NB4 (cell line): ENCODE data around the gene CADM2.

Experiments
- DNase-seq: peaks from one replicate; pipeline ENCODE4 v3.0.0; 2010; ENCODE audit warnings: low read depth
- H3K4me3 ChIP-seq: one replicate; pipeline ENCODE4 v1.5.1; 2011; ENCODE audit warnings: mild to moderate bottlenecking, low read depth, low read length, moderate library complexity
- MYC ChIP-seq: IDR thresholded peaks from 2 replicates; pipeline ENCODE4 v1.6.1; 2011; ENCODE audit warnings: low read depth, low read length
- POLR2A ChIP-seq: IDR thresholded peaks from 2 replicates; pipeline ENCODE4 v1.6.1; 2011; ENCODE audit warnings: mild to moderate bottlenecking; ENCODE audit not compliant: insufficient read length; ENCODE audit errors: extremely low read depth
- TF ChIP-seq, protein P1 (sequence below): IDR thresholded peaks from one replicate; pipeline ENCODE4 v1.5.1; 2012; ENCODE audit warnings: low read depth, low read length
- TF ChIP-seq, protein P2 (sequence below): IDR thresholded peaks from 2 replicates; pipeline ENCODE4 v1.6.1; 2011; ENCODE audit warnings: low read depth, low read length

The CADM2 gene

DNA sequence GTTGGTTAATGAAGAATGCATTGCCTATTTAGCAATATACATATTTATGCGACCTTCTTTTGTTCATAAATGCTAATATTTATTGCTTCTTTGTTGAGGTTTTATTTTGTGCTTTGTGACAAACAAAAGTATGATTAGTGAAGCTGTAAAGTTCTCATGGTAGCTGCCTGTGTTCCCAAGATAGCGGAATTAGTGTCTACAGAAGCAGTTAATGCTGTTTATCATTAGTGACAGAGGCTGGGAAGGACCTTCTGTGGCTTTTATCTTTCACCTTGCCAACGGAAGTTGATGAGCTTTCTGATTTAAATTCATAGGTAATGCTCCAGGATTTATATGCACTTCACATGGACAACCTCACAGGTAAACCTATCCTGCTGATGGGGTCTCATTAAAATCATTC is 418.3 kb downstream of the CADM2 start:
- H3K4me3 ChIP-seq, result no peak overlapping the region
- TF ChIP-seq, protein P1, sequence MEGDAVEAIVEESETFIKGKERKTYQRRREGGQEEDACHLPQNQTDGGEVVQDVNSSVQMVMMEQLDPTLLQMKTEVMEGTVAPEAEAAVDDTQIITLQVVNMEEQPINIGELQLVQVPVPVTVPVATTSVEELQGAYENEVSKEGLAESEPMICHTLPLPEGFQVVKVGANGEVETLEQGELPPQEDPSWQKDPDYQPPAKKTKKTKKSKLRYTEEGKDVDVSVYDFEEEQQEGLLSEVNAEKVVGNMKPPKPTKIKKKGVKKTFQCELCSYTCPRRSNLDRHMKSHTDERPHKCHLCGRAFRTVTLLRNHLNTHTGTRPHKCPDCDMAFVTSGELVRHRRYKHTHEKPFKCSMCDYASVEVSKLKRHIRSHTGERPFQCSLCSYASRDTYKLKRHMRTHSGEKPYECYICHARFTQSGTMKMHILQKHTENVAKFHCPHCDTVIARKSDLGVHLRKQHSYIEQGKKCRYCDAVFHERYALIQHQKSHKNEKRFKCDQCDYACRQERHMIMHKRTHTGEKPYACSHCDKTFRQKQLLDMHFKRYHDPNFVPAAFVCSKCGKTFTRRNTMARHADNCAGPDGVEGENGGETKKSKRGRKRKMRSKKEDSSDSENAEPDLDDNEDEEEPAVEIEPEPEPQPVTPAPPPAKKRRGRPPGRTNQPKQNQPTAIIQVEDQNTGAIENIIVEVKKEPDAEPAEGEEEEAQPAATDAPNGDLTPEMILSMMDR, result no peak
- TF ChIP-seq POLR2A (no peak), MYC (no peak)
- TF ChIP-seq, protein P2, sequence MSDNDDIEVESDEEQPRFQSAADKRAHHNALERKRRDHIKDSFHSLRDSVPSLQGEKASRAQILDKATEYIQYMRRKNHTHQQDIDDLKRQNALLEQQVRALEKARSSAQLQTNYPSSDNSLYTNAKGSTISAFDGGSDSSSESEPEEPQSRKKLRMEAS, result no peak
- DNase-seq, result no peak

DNA sequence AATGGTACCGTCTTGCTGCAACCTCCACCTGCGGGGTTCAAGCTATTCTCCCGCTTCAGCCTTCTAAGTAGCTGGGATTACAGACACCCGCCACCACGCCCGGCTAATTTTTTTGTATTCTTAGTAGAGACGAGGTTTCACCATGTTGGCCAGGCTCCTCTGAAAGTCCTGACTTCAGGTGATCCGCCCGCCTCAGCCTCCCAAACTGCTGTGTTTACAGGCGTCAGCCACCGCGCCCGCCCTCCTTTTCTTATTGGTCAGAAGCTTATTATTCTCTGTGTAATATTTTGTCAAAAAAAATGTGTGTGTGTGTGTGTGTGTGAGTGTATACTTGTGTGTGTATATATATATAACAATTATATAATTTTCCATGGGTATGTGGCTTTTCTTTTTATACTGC is 425.6 kb downstream of the CADM2 start:
- TF ChIP-seq, protein P2, result no peak
- TF ChIP-seq MYC, result no peak
- TF ChIP-seq, protein P1, result no peak
- TF ChIP-seq POLR2A, result no peak
- no peak for DNase-seq
- H3K4me3 ChIP-seq, result no peak overlapping the region

DNA sequence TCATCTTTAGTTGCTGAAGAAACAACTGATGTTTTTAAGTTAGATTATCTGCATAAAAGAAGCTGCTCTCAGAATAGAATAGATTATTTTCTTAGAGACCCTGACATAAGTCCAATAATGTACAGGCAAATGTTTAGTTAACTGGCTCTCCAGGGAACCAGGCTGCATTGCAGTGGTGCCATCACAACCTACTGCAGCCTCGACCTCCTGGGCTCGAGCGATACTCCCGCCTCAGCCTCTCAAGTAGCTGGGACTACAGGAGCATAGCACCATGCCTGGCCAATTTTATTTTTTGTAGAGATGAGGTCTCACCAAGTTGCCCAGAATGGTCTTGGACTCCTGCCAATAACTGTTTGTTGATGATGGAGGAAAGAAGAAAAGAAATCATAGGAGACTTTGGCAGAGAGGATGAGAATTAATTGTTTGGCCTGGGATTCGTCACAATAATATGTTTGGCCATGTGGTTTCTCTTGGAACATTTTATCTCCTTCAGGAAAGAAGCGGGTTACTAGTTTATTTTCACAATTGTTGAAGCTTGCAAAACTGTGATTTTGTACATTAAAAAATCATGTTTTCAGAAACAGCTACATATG is 429.2 kb downstream of the CADM2 start:
- no peak overlapping the region for H3K4me3 ChIP-seq
- DNase-seq, result no peak
- TF ChIP-seq, protein P1, result no peak
- TF ChIP-seq, protein P2, result no peak
- TF ChIP-seq MYC (no peak), POLR2A (no peak)

DNA sequence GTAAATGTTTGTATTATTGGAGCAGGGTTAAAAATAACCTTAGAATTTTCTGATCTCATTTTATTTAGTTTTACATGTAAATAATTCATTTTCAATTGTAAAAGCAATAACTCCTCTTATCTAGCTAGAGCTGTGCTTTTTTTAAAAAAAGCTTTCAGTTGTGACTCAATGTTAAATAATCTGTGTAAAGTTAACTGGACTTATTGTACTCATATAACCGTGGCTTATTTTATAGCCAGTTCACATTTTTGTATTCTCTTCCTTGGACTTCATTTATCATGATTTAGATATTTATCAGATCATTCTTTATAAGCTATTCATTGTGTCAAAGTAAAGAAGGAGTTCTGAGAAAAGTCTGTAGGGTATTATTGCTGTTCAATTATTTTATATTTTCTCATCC is 435.6 kb downstream of the CADM2 start:
- no peak for DNase-seq
- H3K4me3 ChIP-seq, result no peak overlapping the region
- TF ChIP-seq MYC (no peak), POLR2A (no peak)
- TF ChIP-seq, protein P1, result no peak
- TF ChIP-seq, protein P2, result no peak

DNA sequence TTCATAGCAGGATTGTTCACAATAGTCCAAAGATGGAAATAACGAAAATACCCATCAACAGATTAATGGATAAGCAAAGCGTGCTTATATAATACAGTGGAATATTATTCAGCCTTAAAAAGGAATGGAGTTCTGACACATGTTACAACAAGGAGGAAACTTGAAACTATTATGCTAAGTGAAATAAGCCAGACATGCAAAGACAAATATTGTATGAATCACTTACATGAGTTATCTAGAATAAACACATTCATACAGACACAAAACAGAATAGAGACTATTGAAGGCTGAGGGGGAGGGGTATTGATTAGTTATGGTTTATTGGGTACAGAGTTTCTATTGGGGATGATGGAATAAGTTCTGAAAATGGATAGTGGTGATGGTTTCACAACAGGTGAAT is 438.6 kb downstream of the CADM2 start:
- no peak overlapping the region for H3K4me3 ChIP-seq
- no peak for DNase-seq
- TF ChIP-seq MYC, result no peak
- TF ChIP-seq POLR2A, result no peak
- TF ChIP-seq, protein P2, result no peak
- TF ChIP-seq, protein P1, result no peak

DNA sequence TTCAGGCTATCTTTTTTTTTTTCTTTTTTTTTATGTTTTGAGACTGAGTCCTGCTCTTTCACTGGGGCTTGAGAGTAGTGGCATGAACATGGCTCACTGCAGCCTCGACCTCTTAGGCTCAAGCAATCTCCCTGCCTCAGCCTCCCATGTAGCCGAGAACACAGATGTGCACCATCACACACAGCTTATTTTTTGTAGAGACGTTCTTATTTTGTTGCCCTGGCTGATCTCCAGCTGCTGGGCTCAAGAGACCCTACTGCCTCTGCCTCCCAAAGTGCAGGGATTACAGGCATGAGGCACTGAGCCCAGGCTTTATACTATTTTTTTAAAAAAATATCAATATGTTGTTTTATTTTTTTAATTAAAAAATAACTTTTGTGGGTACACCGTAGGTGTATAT is 467.3 kb downstream of the CADM2 start:
- H3K4me3 ChIP-seq, result no peak overlapping the region
- TF ChIP-seq MYC (no peak), POLR2A (no peak)
- TF ChIP-seq, protein P1, result no peak
- TF ChIP-seq, protein P2, result no peak
- no peak for DNase-seq
